Stomach (tissue), 4 donors: ENCODE measurements around the gene HIGD1C.

Source experiments
- POLR2A ChIP-seq, 4 donors: fragments of 450-650 bp; IDR thresholded peaks; one replicate each; pipeline ENCODE4 v1.6.1; 2016; ENCODE audit warnings: antibody characterized with exemption in 4 of 4, control low read depth in 2 of 4, mild to moderate bottlenecking in 1 of 4, moderate library complexity in 1 of 4
- POLR2AphosphoS5 ChIP-seq, 3 donors: sonication (generic); formaldehyde crosslinking; IDR thresholded peaks; one replicate each; pipeline ENCODE4 v1.6.1; 2016; ENCODE audit warnings: antibody characterized with exemption in 3 of 3
- TF ChIP-seq, protein P1 (sequence below), 7 experiments: fragments of 450-650 bp in 4 of 7; fragments of 200-600 bp in 3 of 7; sonication (generic) in 3 of 7; IDR thresholded peaks; one replicate each; pipeline ENCODE4 v1.5.1; 2016 to 2019; ENCODE audit warnings: antibody characterized with exemption in 7 of 7, control low read depth in 2 of 7, mild to moderate bottlenecking in 1 of 7

DNA sequence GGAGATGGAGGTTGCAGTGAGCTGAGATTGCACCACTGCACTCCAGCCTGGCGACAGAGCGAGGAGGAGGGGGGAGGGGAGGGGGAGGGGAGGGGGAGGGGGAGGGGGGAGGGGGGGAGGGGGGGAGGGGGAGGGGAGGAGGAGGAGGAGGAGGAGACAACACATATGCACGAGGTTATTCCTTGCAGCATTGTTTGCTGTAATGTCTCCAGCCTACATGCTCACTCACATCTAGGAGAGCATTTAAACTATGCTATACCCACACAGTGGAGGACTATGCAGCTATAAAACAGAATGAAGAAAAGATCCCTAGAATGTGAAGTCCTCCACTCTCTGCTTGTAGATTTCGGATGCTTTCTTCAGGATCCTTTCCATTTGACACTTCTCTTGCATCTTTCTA, 3.5 kb upstream of the HIGD1C start:
- TF ChIP-seq, protein P1, sequence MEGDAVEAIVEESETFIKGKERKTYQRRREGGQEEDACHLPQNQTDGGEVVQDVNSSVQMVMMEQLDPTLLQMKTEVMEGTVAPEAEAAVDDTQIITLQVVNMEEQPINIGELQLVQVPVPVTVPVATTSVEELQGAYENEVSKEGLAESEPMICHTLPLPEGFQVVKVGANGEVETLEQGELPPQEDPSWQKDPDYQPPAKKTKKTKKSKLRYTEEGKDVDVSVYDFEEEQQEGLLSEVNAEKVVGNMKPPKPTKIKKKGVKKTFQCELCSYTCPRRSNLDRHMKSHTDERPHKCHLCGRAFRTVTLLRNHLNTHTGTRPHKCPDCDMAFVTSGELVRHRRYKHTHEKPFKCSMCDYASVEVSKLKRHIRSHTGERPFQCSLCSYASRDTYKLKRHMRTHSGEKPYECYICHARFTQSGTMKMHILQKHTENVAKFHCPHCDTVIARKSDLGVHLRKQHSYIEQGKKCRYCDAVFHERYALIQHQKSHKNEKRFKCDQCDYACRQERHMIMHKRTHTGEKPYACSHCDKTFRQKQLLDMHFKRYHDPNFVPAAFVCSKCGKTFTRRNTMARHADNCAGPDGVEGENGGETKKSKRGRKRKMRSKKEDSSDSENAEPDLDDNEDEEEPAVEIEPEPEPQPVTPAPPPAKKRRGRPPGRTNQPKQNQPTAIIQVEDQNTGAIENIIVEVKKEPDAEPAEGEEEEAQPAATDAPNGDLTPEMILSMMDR (IDR thresholded peaks at IDR 0.05), result no peak
- no peak for TF ChIP-seq POLR2A (IDR thresholded peaks at IDR 0.05)
- no peak for TF ChIP-seq POLR2AphosphoS5 (IDR thresholded peaks at IDR 0.05)
